Erythroblast (primary cell): ENCODE results near the gene ALG2.

Experiments used
- GATA1 ChIP-seq: IDR thresholded peaks from 2 replicates; pipeline ENCODE4 v1.6.1; 2011; ENCODE audit warnings: low read depth, mild to moderate bottlenecking, control low read depth, low read length, moderate library complexity
- POLR2A ChIP-seq: IDR thresholded peaks from 2 replicates; pipeline ENCODE4 v1.6.1; 2011; ENCODE audit warnings: mild to moderate bottlenecking, low read length

GRCh38 chr9:99201603-99202002 lies 20.1 kb downstream of the ALG2 start:
- no peak for TF ChIP-seq POLR2A
- TF ChIP-seq GATA1 = no peak
